Left lung (tissue), 10 donors: ENCODE results near the gene BCAS3. TPM values are rescaled to one million over a fixed set of nuclear protein-coding genes. Genes with fewer than 3 reads are reported as not detected.

Source experiments
- ATAC-seq: fragments of 200-7000 bp; cut with Tn5 transposase; one replicate; pipeline ENCODE4 v1.9.1; 2020; ENCODE audit warnings: moderate library complexity
- DNase-seq, 4 donors: peaks; one replicate each; pipeline ENCODE4 v3.0.0-alpha.2; 2013 to 2020
- H3K27ac ChIP-seq, 2 donors: fragments of 200-600 bp; sonication (generic) in 1 of 2; one replicate each; pipeline versions ENCODE4 v1.5.0 to v1.8.0; 2020 to 2021
- H3K27me3 ChIP-seq, 2 donors: fragments of 200-600 bp; sonication (generic) in 1 of 2; one replicate each; pipeline versions ENCODE4 v1.5.0 to v1.8.0; 2020 to 2021
- H3K36me3 ChIP-seq, 2 donors: fragments of 200-600 bp; sonication (generic) in 1 of 2; one replicate each; pipeline versions ENCODE4 v1.5.0 to v1.8.0; 2020 to 2021
- H3K4me1 ChIP-seq, 2 donors: fragments of 200-600 bp; one replicate each; pipeline ENCODE4 v1.8.0; 2021
- H3K4me3 ChIP-seq, 2 donors: fragments of 200-600 bp; sonication (generic) in 1 of 2; one replicate each; pipeline versions ENCODE4 v1.5.0 to v1.8.0; 2020 to 2021; ENCODE audit warnings: mild to moderate bottlenecking in 1 of 2
- H3K9me3 ChIP-seq, 2 donors: fragments of 200-600 bp; sonication (generic) in 1 of 2; one replicate each; pipeline versions ENCODE4 v1.5.0 to v1.8.0; 2020 to 2021
- CTCF ChIP-seq, 2 donors: fragments of 200-600 bp; sonication (generic) in 1 of 2; IDR thresholded peaks; one replicate each; pipeline versions ENCODE4 v1.5.0 to v1.8.0; 2021; ENCODE audit warnings: antibody characterized with exemption in 2 of 2
- intact Hi-C, 2 donors: fragments of 100-400 bp; cut with DNase I; formaldehyde crosslinking; loops; one replicate each; pipeline versions ENCODE4 v1.11.2 to v1.14.2; 2022
- polyA plus RNA-seq, 6 donors: library from polyadenylated mRNA; unstranded; fragments of 120-200 nt; gene quantifications; one replicate each; pipeline ENCODE4 v1.2.1, GENCODE V29; 2013; ENCODE audit not compliant: insufficient read length in 6 of 6
- total RNA-seq, 2 donors: library from RNA; stranded (reverse); fragmentation: NEBNext Ultra II Directional; extraction: Animal tissue kit (Norgen Biotek cat#: 25700); gene quantifications; one replicate each; pipeline ENCODE4 v1.2.1, GENCODE V29; 2021
- donor health status: DM: no; HTN: yes; CAD: no.
- donor health status: DM: no; HTN: no; CAD: no.

Gene BCAS3
- total and polyA plus RNA-seq, 8 donors = 21.2 to 29.6 (median 28.0) TPM

- H3K4me3 ChIP-seq = no peak overlapping the region
- no peak for DNase-seq
- TF ChIP-seq CTCF (IDR thresholded peaks at IDR 0.05) = no peak
- intact Hi-C loops = no loop called here
- ATAC-seq = no peak
- no peaks in the 10 kb centered on the region for H3K36me3 ChIP-seq
- no peaks in the 10 kb centered on the region for H3K4me1 ChIP-seq
- no peak overlapping the region for H3K27ac ChIP-seq
- H3K27me3 ChIP-seq = no peaks in the 10 kb centered on the region
- peaks cover 0 to 12% of the 10 kb centered on the region in 2 donors for H3K9me3 ChIP-seq
Observed at GRCh38 chr17:61091096-61091495, 413.4 kb downstream of the BCAS3 start.

DNA sequence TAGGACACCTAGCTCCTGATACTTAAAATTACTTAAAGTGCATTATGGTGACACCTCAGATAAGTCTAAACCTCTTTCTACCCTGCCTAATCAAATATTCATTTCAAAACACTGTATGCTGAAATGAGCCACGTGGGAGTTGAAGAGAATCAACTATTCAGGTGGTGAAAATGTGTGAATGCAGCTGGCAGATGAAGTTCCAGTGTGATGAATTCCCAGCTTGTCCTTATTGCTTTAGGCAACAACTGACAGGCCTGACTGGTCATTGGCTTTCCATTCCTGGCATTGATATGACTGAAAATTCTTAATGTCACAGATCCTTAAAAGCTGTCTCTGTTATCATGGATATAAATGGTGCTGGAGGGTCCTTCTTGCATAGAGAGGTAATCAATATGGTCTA lies 420.1 kb downstream of the BCAS3 start:
- no peak overlapping the region for H3K4me3 ChIP-seq
- no peaks in the 10 kb centered on the region for H3K36me3 ChIP-seq
- H3K4me1 ChIP-seq = no peaks in the 10 kb centered on the region
- no peak overlapping the region for H3K27ac ChIP-seq
- TF ChIP-seq CTCF (IDR thresholded peaks at IDR 0.05) = no peak
- ATAC-seq (no peak), DNase-seq (no peak)
- intact Hi-C loops = no loop called here
- H3K27me3 ChIP-seq = no peaks in the 10 kb centered on the region
- H3K9me3 ChIP-seq = no peaks in the 10 kb centered on the region

- peak; percentile 34 for ATAC-seq
- TF ChIP-seq CTCF (IDR thresholded peaks at IDR 0.05) = no peak
Observed at GRCh38 chr17:61106354-61106753, 428.7 kb downstream of the BCAS3 start.

GRCh38 chr17:61116577-61116976 lies 438.9 kb downstream of the BCAS3 start:
- TF ChIP-seq CTCF (IDR thresholded peaks at IDR 0.05) = no peak
- intact Hi-C loops = no loop called here
- H3K4me3 ChIP-seq = no peak overlapping the region
- DNase-seq = no peak
- no peaks in the 10 kb centered on the region for H3K36me3 ChIP-seq
- no peaks in the 10 kb centered on the region for H3K4me1 ChIP-seq
- no peak overlapping the region for H3K27ac ChIP-seq
- H3K27me3 ChIP-seq = no peaks in the 10 kb centered on the region
- no peak for ATAC-seq
- H3K9me3 ChIP-seq = peaks cover 0 to 11% of the 10 kb centered on the region in 2 donors

More at GRCh38 chr17:61106354-61106753, 428.7 kb downstream of the BCAS3 start:
- intact Hi-C loops = no loop called here
- Histone ChIP-seq H3K9me3 (no peaks in the 10 kb centered on the region), H3K4me3 (no peak overlapping the region), H3K27ac (no peak overlapping the region), H3K36me3 (no peaks in the 10 kb centered on the region), H3K4me1 (no peaks in the 10 kb centered on the region), H3K27me3 (no peaks in the 10 kb centered on the region)
- no peak for DNase-seq

GRCh38 chr17:61117983-61118382 lies 440.3 kb downstream of the BCAS3 start:
- TF ChIP-seq CTCF (IDR thresholded peaks at IDR 0.05) = no peak

More at GRCh38 chr17:61117983-61118382, 440.3 kb downstream of the BCAS3 start:
- ATAC-seq (no peak), DNase-seq (no peak)
- intact Hi-C loops = no loop called here
- no peaks in the 10 kb centered on the region for H3K27me3 ChIP-seq
- no peaks in the 10 kb centered on the region for H3K4me1 ChIP-seq
- peaks cover 0 to 11% of the 10 kb centered on the region in 2 donors for H3K9me3 ChIP-seq
- H3K36me3 ChIP-seq = no peaks in the 10 kb centered on the region
- H3K4me3 ChIP-seq = no peak overlapping the region
- no peak overlapping the region for H3K27ac ChIP-seq
